ENCODE measurements around the gene RPS6KA4. TPM values are rescaled to one million over a fixed set of nuclear protein-coding genes. Genes with fewer than 3 reads are reported as not detected.

The RPS6KA4 gene
- total RNA-seq, 2 experiments from 2014 or later, result 7.3 to 9.2 TPM

- Histone ChIP-seq H3K36me3 (ENCODE audit: insufficient read depth, low read length) (no peaks in the 10 kb centered on the region), H3K9me3 (ENCODE audit: control insufficient read depth in 1 of 2, insufficient read depth in 1 of 2, low read length in 2 of 2) (peaks cover 0 to 4% of the 10 kb centered on the region in 2 experiments), H3K4me3 (ENCODE audit: low read length) (no peak overlapping the region), H3K27me3 (ENCODE audit: control insufficient read depth in 1 of 2, insufficient read depth in 2 of 2, low read length in 2 of 2) (no peaks in the 10 kb centered on the region), H3K27ac (ENCODE audit: low read depth in 1 of 2, low read length in 2 of 2) (no peak overlapping the region), H3K4me1 (ENCODE audit: insufficient read depth, low read length) (peaks cover 5% of the 10 kb centered on the region)
- no peaks in the 10 kb centered on the region for H3K4me1 Mint-ChIP-seq (ENCODE audit: low read depth)
- ChIA-PET CTCF (no interaction called here), POLR2A (no interaction called here)
- H3K4me3 Mint-ChIP-seq, result no peak overlapping the region
- intact Hi-C loops (cut with DNase I, micrococcal nuclease), result no loop called here
- no peak for DNase-seq
- H3K36me3 Mint-ChIP-seq (ENCODE audit: low read depth), result no peaks in the 10 kb centered on the region
- TF ChIP-seq CTCF (IDR thresholded peaks at IDR 0.05), result no peak
- no peak overlapping the region for H3K27ac Mint-ChIP-seq
- ATAC-seq (ENCODE audit: poor library complexity), result no peak
- H3K27me3 Mint-ChIP-seq, result peaks cover 17% of the 10 kb centered on the region
- H3K9me3 Mint-ChIP-seq, result no peaks in the 10 kb centered on the region
Observed at GRCh38 chr11:64403106-64403505, 44.1 kb downstream of the RPS6KA4 start.

DNA sequence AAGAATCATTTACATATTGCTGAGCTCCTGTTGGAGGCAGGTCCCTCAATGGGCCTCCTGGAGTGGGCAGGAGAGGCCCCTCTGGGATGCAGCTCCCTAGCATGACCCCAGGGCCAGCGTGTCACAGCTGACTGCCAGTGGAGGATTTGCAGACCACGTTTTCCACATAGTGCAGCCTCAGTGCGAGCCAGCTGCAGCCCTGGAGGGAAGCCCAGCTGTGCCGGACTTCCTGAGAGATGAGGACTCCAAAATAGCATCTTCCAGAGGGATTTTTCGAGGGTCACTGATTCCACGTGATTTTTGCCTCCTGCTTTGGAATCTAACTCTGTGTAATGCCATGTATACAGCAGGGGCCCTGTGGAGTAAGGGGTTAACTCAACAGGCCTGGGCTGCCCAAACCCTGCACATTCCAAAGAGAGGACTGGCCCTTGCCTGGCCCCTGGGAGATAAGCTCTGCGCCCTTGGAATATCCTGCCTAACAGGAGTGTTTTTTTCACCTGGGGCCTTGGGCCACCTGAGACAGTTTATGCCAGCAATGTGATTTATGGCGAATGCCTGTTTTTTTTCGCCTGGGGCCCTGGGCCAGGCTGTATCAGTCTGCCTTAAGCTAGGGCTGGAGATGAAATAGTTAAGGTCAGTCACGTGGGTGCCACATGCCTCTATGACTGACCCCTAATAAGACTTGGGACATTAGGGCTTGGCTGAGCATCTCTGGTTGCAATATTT lies 47.4 kb downstream of the RPS6KA4 start:
- H3K36me3 ChIP-seq (ENCODE audit: insufficient read depth, low read length), result no peaks in the 10 kb centered on the region
- no peak overlapping the region for H3K4me3 ChIP-seq (ENCODE audit: low read length)
- H3K9me3 ChIP-seq (ENCODE audit: control insufficient read depth in 1 of 2, insufficient read depth in 1 of 2, low read length in 2 of 2), result peaks cover 0 to 4% of the 10 kb centered on the region in 2 experiments
- no peaks in the 10 kb centered on the region for H3K4me1 Mint-ChIP-seq (ENCODE audit: low read depth)
- H3K27ac ChIP-seq (ENCODE audit: low read depth in 1 of 2, low read length in 2 of 2), result no peak overlapping the region
- ATAC-seq (ENCODE audit: poor library complexity) (no peak), DNase-seq (no peak)
- ChIA-PET POLR2A (no interaction called here), CTCF (no interaction called here)
- intact Hi-C loops (cut with DNase I, micrococcal nuclease), result no loop called here
- peaks cover 3% of the 10 kb centered on the region for H3K4me1 ChIP-seq (ENCODE audit: insufficient read depth, low read length)
- H3K9me3 Mint-ChIP-seq, result no peaks in the 10 kb centered on the region
- no peak overlapping the region for H3K27ac Mint-ChIP-seq
- no peaks in the 10 kb centered on the region for H3K27me3 ChIP-seq (ENCODE audit: control insufficient read depth in 1 of 2, insufficient read depth in 2 of 2, low read length in 2 of 2)
- no peak overlapping the region for H3K4me3 Mint-ChIP-seq
- peaks cover 12% of the 10 kb centered on the region for H3K27me3 Mint-ChIP-seq
- TF ChIP-seq CTCF (IDR thresholded peaks at IDR 0.05), result no peak
- H3K36me3 Mint-ChIP-seq (ENCODE audit: low read depth), result no peaks in the 10 kb centered on the region

- H3K4me3 Mint-ChIP-seq, result no peak overlapping the region
- H3K36me3 Mint-ChIP-seq (ENCODE audit: low read depth), result no peaks in the 10 kb centered on the region
- no peak for TF ChIP-seq CTCF (IDR thresholded peaks at IDR 0.05)
- peaks cover 0 to 4% of the 10 kb centered on the region in 2 experiments for H3K9me3 ChIP-seq (ENCODE audit: control insufficient read depth in 1 of 2, insufficient read depth in 1 of 2, low read length in 2 of 2)
- DNase-seq (no peak), ATAC-seq (ENCODE audit: poor library complexity) (no peak)
- H3K27me3 ChIP-seq (ENCODE audit: control insufficient read depth in 1 of 2, insufficient read depth in 2 of 2, low read length in 2 of 2), result no peaks in the 10 kb centered on the region
- ChIA-PET CTCF (no interaction called here), POLR2A (no interaction called here)
- no peak overlapping the region for H3K27ac Mint-ChIP-seq
- no peak overlapping the region for H3K4me3 ChIP-seq (ENCODE audit: low read length)
- intact Hi-C loops (cut with DNase I, micrococcal nuclease), result no loop called here
- H3K27ac ChIP-seq (ENCODE audit: low read depth in 1 of 2, low read length in 2 of 2), result no peak overlapping the region
- peaks cover 3% of the 10 kb centered on the region for H3K4me1 ChIP-seq (ENCODE audit: insufficient read depth, low read length)
- H3K27me3 Mint-ChIP-seq, result peaks cover 14% of the 10 kb centered on the region
- no peaks in the 10 kb centered on the region for H3K9me3 Mint-ChIP-seq
- no peaks in the 10 kb centered on the region for H3K4me1 Mint-ChIP-seq (ENCODE audit: low read depth)
- H3K36me3 ChIP-seq (ENCODE audit: insufficient read depth, low read length), result no peaks in the 10 kb centered on the region
Observed at GRCh38 chr11:64407221-64407620, 48.3 kb downstream of the RPS6KA4 start.
